Prostate gland (tissue), 2 donors: ENCODE data around the gene HNRNPA1L2. TPM values are rescaled to one million over a fixed set of nuclear protein-coding genes. Genes with fewer than 3 reads are reported as not detected.
A peak's percentile ranks its signal among the peaks of the same experiment; 100 is the strongest.
"Not testable (repeated sequence)": the region's sequence is repeated elsewhere in the genome, so short reads cannot be mapped to it uniquely, and the experiment has no call there.

Source experiments
- DNase-seq: peaks from one replicate; pipeline ENCODE4 v3.0.0-alpha.2; 2019; ENCODE audit warnings: low spot score
- H3K27ac ChIP-seq, 2 donors: fragments of 200-600 bp; sonication (generic); 2 replicates each; pipeline ENCODE4 v1.5.1; 2017 to 2019
- H3K27me3 ChIP-seq: fragments of 200-600 bp; sonication (generic); replicated peaks from 2 replicates; pipeline ENCODE4 v1.5.1; 2019; ENCODE audit not compliant: insufficient read depth
- H3K36me3 ChIP-seq, 2 donors: fragments of 200-600 bp; sonication (generic); 1 replicate in 1 of 2; 2 replicates in 1 of 2; pipeline versions ENCODE4 v1.5.1 to v1.8.1; 2017 to 2019
- H3K4me1 ChIP-seq: fragments of 200-600 bp; sonication (generic); replicated peaks from 2 replicates; pipeline ENCODE4 v1.5.1; 2019
- H3K4me3 ChIP-seq, 2 donors: fragments of 200-600 bp; sonication (generic); 2 replicates each; pipeline ENCODE4 v1.5.1; 2017 to 2019
- H3K9me3 ChIP-seq: fragments of 200-600 bp; sonication (generic); 2 replicates; pipeline ENCODE4 v1.5.1; 2017
- CTCF ChIP-seq, 4 experiments: fragments of 200-600 bp in 2 of 4; fragments of 450-650 bp in 2 of 4; sonication (generic) in 2 of 4; IDR thresholded peaks; 1 replicate in 3 of 4; 2 replicates in 1 of 4; pipeline ENCODE4 v1.5.1; 2016 to 2019; ENCODE audit warnings: antibody characterized with exemption in 4 of 4, mild to moderate bottlenecking in 2 of 4, moderate library complexity in 2 of 4
- POLR2A ChIP-seq: fragments of 450-650 bp; IDR thresholded peaks from one replicate; pipeline ENCODE4 v1.6.1; 2016; ENCODE audit warnings: antibody characterized with exemption, mild to moderate bottlenecking
- POLR2AphosphoS5 ChIP-seq: sonication (generic); formaldehyde crosslinking; IDR thresholded peaks from one replicate; pipeline ENCODE4 v1.6.1; 2017; ENCODE audit warnings: antibody characterized with exemption
- WGBS: methylation state at CpG from one replicate; pipeline ENCODE4 v1.1.5; 2018; 5-methylcytosine and 5-hydroxymethylcytosine counted together
- intact Hi-C: fragments of 100-400 bp; cut with DNase I; formaldehyde crosslinking; loops from one replicate; pipeline ENCODE4 v1.14.2; 2022
- total RNA-seq, 2 donors: library from RNA; depleted of rRNA; stranded (reverse); fragments of >200 nt; gene quantifications; one replicate each; pipeline ENCODE4 v1.1.0, GENCODE V29; 2016

Gene HNRNPA1L2
- total RNA-seq, 2 donors from 2014 or later = 5.0 to 5.5 TPM

- H3K36me3 ChIP-seq = no peaks in the 10 kb centered on the region
- H3K4me3 ChIP-seq = peak overlapping the region; percentile 53 to 65
- intact Hi-C loops = loop anchor here (10.0 kb wide), 1 partner anchor 55 kb away; the partner anchor contains the start of gene SUGT1
- no peaks in the 10 kb centered on the region for H3K9me3 ChIP-seq
- peak in 2 of 4 experiments; percentile 5 to 7 for TF ChIP-seq CTCF (IDR thresholded peaks at IDR 0.05)
- TF ChIP-seq POLR2A = no peak
- peak; percentile 33 for DNase-seq
- under 1% methylated on average over 71 of the region's 73 CpGs for WGBS
- no peaks in the 10 kb centered on the region for H3K27me3 ChIP-seq
- peak overlapping the region; percentile 83 to 84 for H3K27ac ChIP-seq
- peaks cover 4% of the 10 kb centered on the region for H3K4me1 ChIP-seq
Observed at GRCh38 chr13:52599848-52600603, 42.2 kb upstream of the HNRNPA1L2 start.

DNA sequence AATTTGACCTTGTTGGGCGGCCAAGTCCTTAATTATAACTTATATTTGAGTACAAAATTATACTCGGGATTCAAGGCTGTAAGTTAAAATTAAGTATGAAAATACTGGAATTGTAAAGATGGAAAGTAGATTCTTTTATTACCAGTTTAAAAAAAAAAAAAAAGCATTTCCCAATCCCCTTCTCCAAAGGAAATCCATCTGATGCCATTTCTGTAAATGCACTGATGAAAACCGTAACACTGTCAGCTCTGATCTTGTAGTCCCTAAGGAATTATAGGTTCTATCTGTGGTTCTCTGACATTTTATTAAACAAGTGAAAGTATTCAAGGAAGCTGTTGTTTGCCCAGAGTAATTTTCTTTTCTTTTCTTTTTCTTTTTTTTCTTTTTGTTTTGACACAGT is 41.6 kb upstream of the HNRNPA1L2 start:
- H3K27me3 ChIP-seq = no peaks in the 10 kb centered on the region
- peak overlapping the region; percentile 53 to 65 for H3K4me3 ChIP-seq
- peaks cover 4% of the 10 kb centered on the region for H3K4me1 ChIP-seq
- 12% methylated on average over 3 of the region's 3 CpGs for WGBS
- no peak for DNase-seq
- TF ChIP-seq POLR2AphosphoS5 (no peak), CTCF (IDR thresholded peaks at IDR 0.05) (no peak), POLR2A (no peak)
- peak overlapping the region; percentile 83 to 84 for H3K27ac ChIP-seq
- no peaks in the 10 kb centered on the region for H3K36me3 ChIP-seq
- intact Hi-C loops = no loop called here
- H3K9me3 ChIP-seq = no peaks in the 10 kb centered on the region

- DNase-seq, H3K9me3 ChIP-seq, H3K27ac ChIP-seq, H3K4me3 ChIP-seq, intact Hi-C loops, H3K36me3 ChIP-seq, H3K27me3 ChIP-seq, H3K4me1 ChIP-seq: not testable (repeated sequence)
- 96% methylated on average over 4 of the region's 4 CpGs for WGBS
Observed at GRCh38 chr13:52603316-52603715, 38.9 kb upstream of the HNRNPA1L2 start.

- WGBS = 67% methylated on average over 6 of the region's 6 CpGs
- intact Hi-C loops, H3K9me3 ChIP-seq, DNase-seq, H3K36me3 ChIP-seq, H3K27me3 ChIP-seq, H3K27ac ChIP-seq, H3K4me1 ChIP-seq, H3K4me3 ChIP-seq: not testable (repeated sequence)
Observed at GRCh38 chr13:52606126-52606525, 36.1 kb upstream of the HNRNPA1L2 start.

- intact Hi-C loops, H3K27ac ChIP-seq, H3K9me3 ChIP-seq, H3K36me3 ChIP-seq, H3K27me3 ChIP-seq, H3K4me1 ChIP-seq, H3K4me3 ChIP-seq, DNase-seq: not testable (repeated sequence)
- 44% methylated on average over 1 of the region's 1 CpG for WGBS
Observed at GRCh38 chr13:52606795-52607194, 35.4 kb upstream of the HNRNPA1L2 start.

DNA sequence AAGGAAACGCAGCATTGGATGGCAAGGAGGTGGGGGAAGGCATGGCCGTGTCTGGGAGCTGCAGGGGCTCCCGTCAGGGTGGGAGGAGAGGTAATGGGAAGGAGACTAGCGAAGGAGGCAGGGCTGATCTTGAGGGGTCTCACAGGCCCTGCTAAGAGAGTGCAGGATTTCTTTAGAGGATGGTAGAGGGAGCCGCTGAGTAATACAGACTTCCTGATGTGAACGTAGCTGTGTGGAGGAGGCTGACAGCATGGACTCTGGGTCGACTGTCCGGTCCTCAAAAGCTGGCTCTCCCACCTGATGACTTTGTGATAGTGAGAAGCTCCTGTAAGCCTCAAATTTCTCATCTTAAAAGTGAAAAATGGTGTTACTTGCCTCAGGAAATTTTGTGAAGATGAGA is 34.0 kb upstream of the HNRNPA1L2 start:
- H3K27me3 ChIP-seq, H3K27ac ChIP-seq, H3K4me1 ChIP-seq, intact Hi-C loops, DNase-seq, H3K9me3 ChIP-seq, H3K4me3 ChIP-seq, H3K36me3 ChIP-seq: not testable (repeated sequence)
- 60% methylated on average over 8 of the region's 8 CpGs for WGBS

DNA sequence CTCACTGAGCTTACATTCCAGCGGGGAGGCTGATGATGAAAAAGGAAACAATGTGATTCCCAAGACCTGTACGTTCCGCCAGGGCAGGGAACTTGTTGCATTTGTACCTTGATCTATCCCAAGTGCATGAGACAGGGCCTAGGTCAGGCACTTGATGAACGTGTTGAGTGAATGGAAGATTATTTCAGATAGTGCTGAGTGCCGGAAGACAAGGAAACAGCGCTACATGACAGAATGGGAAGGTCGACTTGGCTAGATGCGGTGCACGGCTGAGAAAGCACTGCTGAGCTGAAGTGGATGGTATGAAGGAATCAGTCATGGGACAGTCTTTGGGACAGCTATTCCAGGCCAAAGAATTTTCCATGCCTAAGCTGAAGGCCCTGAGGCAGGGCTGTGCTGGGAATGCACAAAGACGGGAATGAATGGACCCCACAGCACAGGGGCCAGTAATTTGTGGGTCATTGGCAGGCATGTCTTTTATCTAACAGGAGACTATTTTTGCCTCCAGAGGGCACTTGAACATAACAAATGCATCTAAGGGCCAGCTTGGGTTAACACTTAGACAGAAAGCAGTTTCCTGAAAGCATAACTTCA is 33.1 kb upstream of the HNRNPA1L2 start:
- peak in 3 of 4 experiments; percentile 34 to 55 (median 53) for TF ChIP-seq CTCF (IDR thresholded peaks at IDR 0.05)
- intact Hi-C loops, H3K4me1 ChIP-seq, H3K36me3 ChIP-seq, H3K4me3 ChIP-seq, H3K27ac ChIP-seq, H3K9me3 ChIP-seq, H3K27me3 ChIP-seq: not testable (repeated sequence)
- 74% methylated on average over 10 of the region's 10 CpGs for WGBS
- DNase-seq = peak; percentile 23

DNA sequence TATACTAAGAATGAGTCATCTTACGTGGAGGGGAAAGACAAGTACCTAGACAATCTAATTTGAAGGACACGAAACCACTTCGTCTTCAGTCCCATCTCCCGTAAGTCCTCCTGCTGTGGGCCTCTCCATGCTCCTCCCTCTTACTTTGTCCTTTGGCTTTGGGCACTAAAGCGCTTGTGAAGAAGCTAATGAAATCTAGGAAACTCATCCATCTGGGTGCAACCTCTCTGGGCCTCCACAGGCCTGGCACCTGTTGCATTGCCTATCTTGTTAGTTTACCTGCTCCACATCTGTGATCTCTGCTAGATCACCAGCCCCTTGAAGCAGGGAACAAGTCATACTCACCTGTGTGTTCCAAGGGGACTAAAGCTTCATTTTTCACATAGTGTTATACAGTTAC is 32.1 kb upstream of the HNRNPA1L2 start:
- H3K9me3 ChIP-seq, H3K27ac ChIP-seq, H3K4me3 ChIP-seq, H3K36me3 ChIP-seq, H3K27me3 ChIP-seq, intact Hi-C loops, DNase-seq, H3K4me1 ChIP-seq: not testable (repeated sequence)
- whole genome bisulfite sequencing = 96% methylated on average over 5 of the region's 5 CpGs
